ENCODE data around the gene KIF26A.

The KIF26A gene

GRCh38 chr14:104132981-104133380 lies 5.4 kb upstream of the KIF26A start:
- no peak for DNase-seq

- no peak for DNase-seq
Measured at GRCh38 chr14:104133496-104133895, 4.9 kb upstream of the KIF26A start.

GRCh38 chr14:104134061-104134965 lies 4.1 kb upstream of the KIF26A start:
- no peak for DNase-seq

GRCh38 chr14:104135121-104135903 lies 3.1 kb upstream of the KIF26A start:
- no peak for DNase-seq

- no peak for DNase-seq
Measured at GRCh38 chr14:104135904-104136471, 2.4 kb upstream of the KIF26A start.

GRCh38 chr14:104136472-104137296 lies 1.7 kb upstream of the KIF26A start:
- no peak for DNase-seq

- peak; percentile 28 for DNase-seq
Measured at GRCh38 chr14:104137297-104138097, 890 bp upstream of the KIF26A start.

- DNase-seq = no peak
Measured at GRCh38 chr14:104138718-104139459, 502 bp downstream of the KIF26A start.

GRCh38 chr14:104139460-104140212 lies 1.2 kb downstream of the KIF26A start:
- DNase-seq = no peak

GRCh38 chr14:104140213-104140462 lies 1.8 kb downstream of the KIF26A start:
- DNase-seq = no peak

- DNase-seq = no peak
Measured at GRCh38 chr14:104140463-104141331, 2.3 kb downstream of the KIF26A start.

GRCh38 chr14:104141621-104142091 lies 3.3 kb downstream of the KIF26A start:
- no peak for DNase-seq

GRCh38 chr14:104142136-104142945 lies 4.0 kb downstream of the KIF26A start:
- DNase-seq = no peak

- DNase-seq = no peak
Measured at GRCh38 chr14:104142946-104143470, 4.6 kb downstream of the KIF26A start.

- no peak for DNase-seq
Measured at GRCh38 chr14:104143521-104144452, 5.4 kb downstream of the KIF26A start.

GRCh38 chr14:104144453-104144790 lies 6.0 kb downstream of the KIF26A start:
- DNase-seq = no peak

Data from fibroblast of skin of abdomen (primary cell).